K562 (cell line): ENCODE data around the gene CSDE1. TPM values are rescaled to one million over a fixed set of nuclear protein-coding genes. Genes with fewer than 3 reads are reported as not detected.

Experiments
- ARID3A ChIP-seq: IDR thresholded peaks from 2 replicates; pipeline ENCODE4 v1.6.1; 2012; ENCODE audit warnings: low read depth, low read length, improper control_type of control experiment, borderline replicate concordance
- CHAMP1 ChIP-seq: fragments of 450-650 bp; IDR thresholded peaks from 2 replicates; pipeline ENCODE4 v1.6.1; 2016; ENCODE audit warnings: mild to moderate bottlenecking
- GTF3C2 ChIP-seq: IDR thresholded peaks from 3 replicates; pipeline ENCODE4 v1.6.1; 2011; ENCODE audit warnings: borderline replicate concordance, mild to moderate bottlenecking, moderate library complexity; ENCODE audit not compliant: insufficient read length; ENCODE audit errors: extremely low read depth
- HIVEP1 ChIP-seq: fragments of 250-450 bp; sonication (Bioruptor Pico); IDR thresholded peaks from 2 replicates; pipeline ENCODE4 v1.4.0; 2020; ENCODE audit warnings: mild to moderate bottlenecking
- LCOR ChIP-seq: sonication (generic); formaldehyde crosslinking; IDR thresholded peaks from 2 replicates; pipeline ENCODE4 v1.8.0; 2022; ENCODE audit warnings: mild to moderate bottlenecking, missing genetic modification reagents
- NEUROD1 ChIP-seq: fragments of 150-350 bp; IDR thresholded peaks from 2 replicates; pipeline ENCODE4 v1.6.1; 2014; ENCODE audit warnings: borderline replicate concordance, low read length, low read depth; ENCODE audit not compliant: partially characterized antibody
- NFE2L1 ChIP-seq: fragments of 450-650 bp; IDR thresholded peaks from 2 replicates; pipeline ENCODE4 v1.6.1; 2016; ENCODE audit warnings: missing genetic modification characterization, low read depth, mild to moderate bottlenecking, missing compliant biosample characterization, moderate library complexity, borderline replicate concordance
- PTRF ChIP-seq: fragments of 450-650 bp; IDR thresholded peaks from 2 replicates; pipeline ENCODE4 v1.6.1; 2016; ENCODE audit warnings: mild to moderate bottlenecking, missing genetic modification characterization, missing compliant biosample characterization
- RBM17 ChIP-seq: fragments of 200-400 bp; formaldehyde crosslinking; IDR thresholded peaks from 2 replicates; pipeline ENCODE4 v1.6.1; 2017; ENCODE audit warnings: low read depth, mild to moderate bottlenecking, low read length, borderline replicate concordance
- RNF2 ChIP-seq: sonication (generic); IDR thresholded peaks from 2 replicates; pipeline ENCODE4 v1.6.1; 2016
- SAP30 ChIP-seq: fragments of 200-600 bp; sonication (generic); IDR thresholded peaks from 2 replicates; pipeline ENCODE4 v1.6.1; 2012; ENCODE audit warnings: borderline replicate concordance, low read depth, mild to moderate bottlenecking, moderate library complexity, low read length, control low read depth, inconsistent platforms; ENCODE audit not compliant: insufficient read depth, poor library complexity, severe bottlenecking
- SP1 ChIP-seq: sonication (generic); formaldehyde crosslinking; IDR thresholded peaks from 2 replicates; pipeline ENCODE4 v1.8.1; 2022; ENCODE audit warnings: mild to moderate bottlenecking, missing genetic modification reagents
- TFAP4 ChIP-seq: sonication (generic); formaldehyde crosslinking; IDR thresholded peaks from 2 replicates; pipeline ENCODE4 v1.8.0; 2022; ENCODE audit warnings: missing genetic modification reagents, mild to moderate bottlenecking, moderate library complexity, borderline replicate concordance
- XRCC5 ChIP-seq: fragments of 200-400 bp; formaldehyde crosslinking; IDR thresholded peaks from 2 replicates; pipeline ENCODE4 v1.6.1; 2017; ENCODE audit warnings: low read depth, mild to moderate bottlenecking, low read length
- ZNF280A ChIP-seq: fragments of 450-650 bp; IDR thresholded peaks from 2 replicates; pipeline ENCODE4 v1.6.1; 2018; ENCODE audit warnings: mild to moderate bottlenecking, low read depth; ENCODE audit not compliant: partially characterized antibody
- ZSCAN29 ChIP-seq: fragments of 450-650 bp; IDR thresholded peaks from 2 replicates; pipeline ENCODE4 v1.6.1; 2017
- polyA plus RNA-seq, 8 experiments: library from polyadenylated mRNA; depleted of rRNA in 4 of 8; stranded (reverse) in 5 of 8; unstranded in 3 of 8; fragments of >200 nt; fragmentation: Nextera tagmentation in 2 of 8; fragmentation: Illumina TruSeq in 1 of 8; extraction: Ambion mirVana in 2 of 8; extraction: Trizol in 1 of 8; gene quantifications; 2 replicates each; pipeline versions ENCODE4 v1.2.1 to v1.2.3, GENCODE V29; 2011 to 2014; ENCODE audit warnings: inconsistent platforms in 1 of 8, missing spikeins in 1 of 8
- total RNA-seq, 7 experiments: library from RNA; depleted of rRNA in 6 of 7; stranded (reverse); fragments of >200 nt in 6 of 7; fragmentation: Illumina TruSeq in 2 of 7; extraction: Trizol in 2 of 7; gene quantifications; 2 replicates each; pipeline versions ENCODE4 v1.2.1 to v1.2.3, GENCODE V29; 2011 to 2021; ENCODE audit warnings: low replicate concordance in 1 of 7

The CSDE1 gene
- total and polyA plus RNA-seq, 9 of the 15 experiments (the other 6 are each of a cell fraction or from before 2014, with no cell fraction given), result 174 to 538 (median 403) TPM

GRCh38 chr1:114716304-114717170, 41.2 kb downstream of the CSDE1 start, which contains the start of gene NRAS (continued):
- TF ChIP-seq GTF3C2, result no peak
- peak; percentile 94 for TF ChIP-seq SP1 (CRISPR knock-in tag)
- TF ChIP-seq PTRF (tag), result no peak
- TF ChIP-seq ARID3A, result no peak; the same call in 1 of the 2 replicates
- peak; percentile 44; the same call in 1 of the 2 replicates for TF ChIP-seq RNF2
- no peak; the same call in 1 of the 2 replicates for TF ChIP-seq ZSCAN29
- peak; percentile 77 for TF ChIP-seq LCOR (CRISPR knock-in tag)
- no peak for TF ChIP-seq HIVEP1 (CRISPR knock-in tag)
- TF ChIP-seq SAP30, result peak; percentile 85
- TF ChIP-seq NEUROD1, result peak; percentile 87
- no peak for TF ChIP-seq NFE2L1 (tag)
- peak; percentile 85 for TF ChIP-seq TFAP4 (CRISPR knock-in tag)
- TF ChIP-seq RBM17, result no peak
- TF ChIP-seq XRCC5, result no peak; the same call in 1 of the 2 replicates
- TF ChIP-seq CHAMP1, result peak; percentile 74; the same call in 1 of the 2 replicates
- no peak for TF ChIP-seq ZNF280A
